CD14-positive monocyte (primary cell): ENCODE results near the gene MIAT. TPM values are rescaled to one million over a fixed set of nuclear protein-coding genes. Genes with fewer than 3 reads are reported as not detected.

ENCODE experiments used
- DNase-seq, 3 donors: peaks; one replicate each; pipeline ENCODE4 v3.0.0-alpha.2; 2011 to 2022
- H2AFZ ChIP-seq: 2 replicates; pipeline ENCODE4 v1.6.0; 2012; ENCODE audit warnings: mild to moderate bottlenecking, low read depth, low read length, inconsistent platforms; ENCODE audit not compliant: insufficient read depth, poor library complexity, severe bottlenecking
- H3K27ac ChIP-seq, 2 donors: 1 replicate in 1 of 2; 2 replicates in 1 of 2; pipeline ENCODE4 v1.5.1; 2012 to 2013; ENCODE audit warnings: low read length in 2 of 2, control low read depth in 1 of 2, inconsistent platforms in 1 of 2, low read depth in 1 of 2, mild to moderate bottlenecking in 1 of 2
- H3K27me3 ChIP-seq, 2 donors: one replicate each; pipeline versions ENCODE4 v1.6.0 to v1.6.1; 2011 to 2013; ENCODE audit warnings: low read length in 2 of 2; ENCODE audit not compliant: control insufficient read depth in 2 of 2, insufficient read depth in 2 of 2
- H3K36me3 ChIP-seq, 2 donors: replicated peaks in 1 of 2; 1 replicate in 1 of 2; 2 replicates in 1 of 2; pipeline versions ENCODE4 v1.5.1 to v1.6.1; 2012 to 2013; ENCODE audit warnings: low read length in 2 of 2, control low read depth in 1 of 2, inconsistent platforms in 1 of 2, mild to moderate bottlenecking in 1 of 2; ENCODE audit not compliant: insufficient read depth in 2 of 2, control insufficient read depth in 1 of 2
- H3K4me1 ChIP-seq, 2 donors: 1 replicate in 1 of 2; 2 replicates in 1 of 2; pipeline versions ENCODE4 v1.5.1 to v1.6.1; 2012 to 2013; ENCODE audit warnings: low read length in 2 of 2, control low read depth in 1 of 2, inconsistent platforms in 1 of 2, mild to moderate bottlenecking in 1 of 2, moderate library complexity in 1 of 2; ENCODE audit not compliant: insufficient read depth in 2 of 2, control insufficient read depth in 1 of 2
- H3K4me2 ChIP-seq: replicated peaks from 2 replicates; pipeline ENCODE3; 2012; ENCODE audit warnings: low read length, moderate library complexity, mild to moderate bottlenecking; ENCODE audit not compliant: poor library complexity, severe bottlenecking; ENCODE audit errors: extremely low read depth
- H3K4me3 ChIP-seq, 3 experiments: fragments of 200-600 bp in 1 of 3; sonication (generic) in 1 of 3; replicated peaks in 1 of 3; 1 replicate in 2 of 3; 2 replicates in 1 of 3; pipeline ENCODE4 v1.5.1; 2011 to 2013; ENCODE audit warnings: low read length in 3 of 3, mild to moderate bottlenecking in 3 of 3, control low read depth in 2 of 3, low read depth in 2 of 3, inconsistent platforms in 1 of 3, moderate library complexity in 1 of 3
- H3K79me2 ChIP-seq: 2 replicates; pipeline ENCODE4 v1.6.0; 2012; ENCODE audit warnings: mild to moderate bottlenecking, control low read depth, inconsistent platforms, low read length, moderate library complexity; ENCODE audit not compliant: insufficient read depth
- H3K9ac ChIP-seq: 2 replicates; pipeline ENCODE4 v1.6.0; 2017; ENCODE audit warnings: low read length, mild to moderate bottlenecking; ENCODE audit not compliant: insufficient read depth, poor library complexity, severe bottlenecking
- H3K9me3 ChIP-seq, 2 donors: replicated peaks in 1 of 2; 1 replicate in 1 of 2; 2 replicates in 1 of 2; pipeline versions ENCODE4 v1.5.1 to v1.6.1; 2012 to 2013; ENCODE audit warnings: low read length in 2 of 2, control low read depth in 1 of 2; ENCODE audit not compliant: control insufficient read depth in 1 of 2, insufficient read depth in 1 of 2
- H4K20me1 ChIP-seq: 2 replicates; pipeline ENCODE4 v1.6.0; 2012; ENCODE audit warnings: mild to moderate bottlenecking, low read length, control low read depth, moderate library complexity; ENCODE audit not compliant: insufficient read depth
- H3K27ac Mint-ChIP-seq, 7 donors: one replicate each; pipeline ENCODE4 v1.8.0; 2020; ENCODE audit warnings: mild to moderate bottlenecking in 7 of 7, mixed read lengths in 7 of 7, moderate library complexity in 6 of 7, inconsistent platforms in 2 of 7
- H3K27me3 Mint-ChIP-seq, 3 donors: one replicate each; pipeline ENCODE4 v1.8.0; 2021 to 2022; ENCODE audit warnings: low read depth in 3 of 3, mild to moderate bottlenecking in 3 of 3, mixed read lengths in 3 of 3, moderate library complexity in 3 of 3, inconsistent platforms in 1 of 3
- H3K36me3 Mint-ChIP-seq, 2 donors: one replicate each; pipeline ENCODE4 v1.8.0; 2020; ENCODE audit warnings: mixed read lengths in 2 of 2, inconsistent platforms in 1 of 2, mild to moderate bottlenecking in 1 of 2
- H3K4me1 Mint-ChIP-seq: one replicate; pipeline ENCODE4 v1.8.0; 2020; ENCODE audit warnings: mild to moderate bottlenecking, mixed read lengths
- H3K4me3 Mint-ChIP-seq, 2 donors: one replicate each; pipeline ENCODE4 v1.8.0; 2020; ENCODE audit warnings: mild to moderate bottlenecking in 2 of 2, mixed read lengths in 2 of 2, moderate library complexity in 1 of 2
- H3K9me3 Mint-ChIP-seq, 7 donors: one replicate each; pipeline ENCODE4 v1.8.0; 2020 to 2022; ENCODE audit warnings: mixed read lengths in 7 of 7, mild to moderate bottlenecking in 6 of 7, moderate library complexity in 6 of 7, inconsistent platforms in 2 of 7
- WGBS: methylation state at CpG from one replicate; pipeline ENCODE4 v1.1.5; 2013; ENCODE audit warnings: missing lambda C conversion rate; ENCODE audit not compliant: insufficient coverage; 5-methylcytosine and 5-hydroxymethylcytosine counted together
- intact Hi-C, 2 donors: fragments of 100-400 bp; cut with micrococcal nuclease; formaldehyde crosslinking; loops; one replicate each; pipeline versions ENCODE4 v1.15.0 to v1.15.1; 2023
- polyA plus RNA-seq, 3 donors: library from polyadenylated mRNA; depleted of rRNA in 1 of 3; unstranded in 2 of 3; stranded (reverse) in 1 of 3; fragments of 300-500 nt in 2 of 3; fragments of >200 nt in 1 of 3; fragmentation: Illumina TruSeq in 2 of 3; gene quantifications; 1 replicate in 2 of 3; 2 replicates in 1 of 3; pipeline ENCODE4 v1.2.3, GENCODE V29; 2012 to 2021
- TF ChIP-seq, protein P1 (sequence below): fragments of 200-600 bp; IDR thresholded peaks from one replicate; pipeline ENCODE4 v1.8.0; 2022; ENCODE audit warnings: antibody characterized with exemption, mild to moderate bottlenecking

The MIAT gene
- polyA plus RNA-seq, 3 donors = 0.02 to 0.17 (median 0.03) TPM

DNA sequence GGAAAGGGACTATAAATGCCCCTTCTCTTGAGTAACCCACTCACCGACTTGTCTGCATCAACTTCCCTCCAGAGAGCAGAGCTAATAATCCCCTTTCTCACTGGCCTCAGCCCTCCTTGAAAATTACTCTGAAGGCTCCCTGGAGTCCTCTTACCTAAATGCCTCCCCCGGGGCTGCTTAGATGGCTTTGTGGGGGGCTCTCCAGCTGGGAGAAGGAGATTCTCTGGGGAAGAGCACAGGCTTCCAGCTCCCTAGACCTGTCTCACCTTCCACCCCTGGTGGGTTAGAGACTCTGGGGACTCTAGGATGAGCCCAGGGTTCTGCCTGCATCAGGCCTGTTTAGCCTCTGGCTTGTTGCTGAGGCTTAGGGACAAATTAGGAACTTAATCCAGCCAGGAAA is 39.8 kb downstream of the MIAT start:
- Histone ChIP-seq H3K27ac (no peak overlapping the region), H2AFZ (no peak overlapping the region), H3K36me3 (peaks cover 34 to 80% of the 10 kb centered on the region in 2 donors), H3K27me3 (no peaks in the 10 kb centered on the region), H3K79me2 (peaks cover 2% of the 10 kb centered on the region), H3K4me3 (no peak overlapping the region), H3K9ac (no peak overlapping the region), H3K9me3 (peaks cover 3 to 6% of the 10 kb centered on the region in 2 donors), H3K4me1 (no peaks in the 10 kb centered on the region), H4K20me1 (peaks cover 15% of the 10 kb centered on the region), H3K4me2 (no peak overlapping the region)
- Mint-ChIP-seq H3K36me3 (peaks cover 66 to 71% of the 10 kb centered on the region in 2 donors), H3K27ac (no peak overlapping the region), H3K27me3 (no peaks in the 10 kb centered on the region), H3K4me1 (no peaks in the 10 kb centered on the region), H3K4me3 (no peak overlapping the region), H3K9me3 (peaks cover 0 to 18% (median 8%) of the 10 kb centered on the region in 7 donors)
- TF ChIP-seq, protein P1, sequence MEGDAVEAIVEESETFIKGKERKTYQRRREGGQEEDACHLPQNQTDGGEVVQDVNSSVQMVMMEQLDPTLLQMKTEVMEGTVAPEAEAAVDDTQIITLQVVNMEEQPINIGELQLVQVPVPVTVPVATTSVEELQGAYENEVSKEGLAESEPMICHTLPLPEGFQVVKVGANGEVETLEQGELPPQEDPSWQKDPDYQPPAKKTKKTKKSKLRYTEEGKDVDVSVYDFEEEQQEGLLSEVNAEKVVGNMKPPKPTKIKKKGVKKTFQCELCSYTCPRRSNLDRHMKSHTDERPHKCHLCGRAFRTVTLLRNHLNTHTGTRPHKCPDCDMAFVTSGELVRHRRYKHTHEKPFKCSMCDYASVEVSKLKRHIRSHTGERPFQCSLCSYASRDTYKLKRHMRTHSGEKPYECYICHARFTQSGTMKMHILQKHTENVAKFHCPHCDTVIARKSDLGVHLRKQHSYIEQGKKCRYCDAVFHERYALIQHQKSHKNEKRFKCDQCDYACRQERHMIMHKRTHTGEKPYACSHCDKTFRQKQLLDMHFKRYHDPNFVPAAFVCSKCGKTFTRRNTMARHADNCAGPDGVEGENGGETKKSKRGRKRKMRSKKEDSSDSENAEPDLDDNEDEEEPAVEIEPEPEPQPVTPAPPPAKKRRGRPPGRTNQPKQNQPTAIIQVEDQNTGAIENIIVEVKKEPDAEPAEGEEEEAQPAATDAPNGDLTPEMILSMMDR = no peak
- WGBS = no CpG with 5 or more reads among the region's 2 CpGs
- no peak for DNase-seq
- intact Hi-C loops = no loop called here

DNA sequence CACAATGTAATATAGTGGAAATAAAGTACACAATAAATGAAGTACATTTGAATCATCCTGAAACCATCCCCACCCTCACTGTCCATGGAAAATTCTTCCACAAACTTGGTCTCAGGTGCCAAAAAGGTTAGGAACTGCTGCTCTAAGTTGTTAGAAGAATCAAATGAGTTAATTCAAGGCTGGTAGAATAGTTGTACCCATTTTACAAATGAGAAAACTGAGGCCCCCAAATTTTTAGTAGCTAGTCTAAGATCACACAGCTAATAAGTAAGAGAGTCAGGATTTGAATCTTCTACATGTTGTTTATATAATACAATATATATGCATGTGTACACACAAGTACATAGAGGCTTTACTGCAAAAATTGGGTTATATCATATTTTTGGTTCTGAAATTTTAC is 43.1 kb downstream of the MIAT start:
- Mint-ChIP-seq H3K4me1 (no peaks in the 10 kb centered on the region), H3K27ac (no peak overlapping the region), H3K4me3 (no peak overlapping the region), H3K27me3 (no peaks in the 10 kb centered on the region), H3K9me3 (peaks cover 0 to 11% (median 5%) of the 10 kb centered on the region in 7 donors), H3K36me3 (peaks cover 47 to 53% of the 10 kb centered on the region in 2 donors)
- H3K9me3 ChIP-seq = peaks cover 3 to 6% of the 10 kb centered on the region in 2 donors
- TF ChIP-seq, protein P1 = no peak
- H3K27me3 ChIP-seq = no peaks in the 10 kb centered on the region
- no peak overlapping the region for H3K4me3 ChIP-seq
- H3K36me3 ChIP-seq = peaks cover 28 to 65% of the 10 kb centered on the region in 2 donors
- H4K20me1 ChIP-seq = peaks cover 6% of the 10 kb centered on the region
- no peaks in the 10 kb centered on the region for H3K79me2 ChIP-seq
- H3K9ac ChIP-seq = no peak overlapping the region
- H3K27ac ChIP-seq = no peak overlapping the region
- no peak overlapping the region for H3K4me2 ChIP-seq
- intact Hi-C loops = no loop called here
- no peaks in the 10 kb centered on the region for H3K4me1 ChIP-seq
- DNase-seq = no peak
- H2AFZ ChIP-seq = no peak overlapping the region
